K562 (cell line): ENCODE data around the gene HIVEP3. TPM values are rescaled to one million over a fixed set of nuclear protein-coding genes. Genes with fewer than 3 reads are reported as not detected.

Experiments used
- ATAC-seq: fragments of 200-7000 bp; cut with Tn5 transposase; 3 replicates; pipeline ENCODE4 v1.9.1; 2020; ENCODE audit warnings: moderate library complexity
- BruUV-seq: library from RNA; stranded (reverse); fragments of 400-500 nt; replicated peaks from 2 replicates; lab custom pipeline; 2021; lab: Mats Ljungman, UMichigan
- CTCF ChIA-PET: fragments of 300-600 bp; formaldehyde crosslinking; extraction: SDS; loops from one replicate; lab custom pipeline; 2021; ENCODE audit warnings: low intra/inter-chr PET ratio; lab: Yijun Ruan, JAX
- POLR2A ChIA-PET: fragments of 300-600, 350-650 bp; sonication (Branson Sonifier 250); formaldehyde crosslinking; extraction: SDS; loops from one replicate; lab custom pipeline; 2021; ENCODE audit warnings: antibody characterized with exemption, inconsistent platforms; lab: Yijun Ruan, JAX
- DNase-seq, 4 experiments: peaks; one replicate each; pipeline versions ENCODE4 v3.0.0 to v3.0.0-alpha.2; 2011 to 2018; ENCODE audit warnings: low spot score in 3 of 4, mixed read lengths in 3 of 4; ENCODE audit errors: extremely low read depth in 1 of 4
- FAIRE-seq: peaks from 2 replicates; lab custom pipeline; 2011; peaks lifted over from hg19 to GRCh38; lab: Jason Lieb, UNC
- H2AFZ ChIP-seq: 2 replicates; pipeline ENCODE4 v1.6.0; 2011; ENCODE audit warnings: low read depth, low read length, control low read depth, inconsistent platforms
- H3K27ac ChIP-seq: fragments of 200-600 bp; 3 replicates; pipeline ENCODE4 v1.8.0; 2011; ENCODE audit warnings: low read depth, mild to moderate bottlenecking, control low read depth, inconsistent platforms, low read length, moderate library complexity, mixed read lengths; ENCODE audit errors: extremely low read depth
- H3K27me3 ChIP-seq, 2 experiments: fragments of 300-600 bp in 1 of 2; 2 replicates in 1 of 2; 3 replicates in 1 of 2; pipeline versions ENCODE4 v1.6.0 to v1.8.0; 2011; ENCODE audit warnings: inconsistent platforms in 2 of 2, low read length in 2 of 2, mild to moderate bottlenecking in 1 of 2, mixed read lengths in 1 of 2, moderate library complexity in 1 of 2; ENCODE audit not compliant: control insufficient read depth in 2 of 2, insufficient read depth in 2 of 2
- H3K36me3 ChIP-seq: fragments of 300-600 bp; 3 replicates; pipeline ENCODE4 v1.8.0; 2011; ENCODE audit warnings: mild to moderate bottlenecking, low read length, inconsistent platforms; ENCODE audit not compliant: control insufficient read depth, insufficient read depth
- H3K4me1 ChIP-seq, 2 experiments: fragments of 200-600 bp in 1 of 2; replicated peaks in 1 of 2; 2 replicates in 1 of 2; 3 replicates in 1 of 2; pipeline versions ENCODE4 v1.5.1 to v1.8.0; 2011; ENCODE audit warnings: inconsistent platforms in 2 of 2, low read length in 2 of 2, mild to moderate bottlenecking in 1 of 2, mixed read lengths in 1 of 2, moderate library complexity in 1 of 2; ENCODE audit not compliant: control insufficient read depth in 2 of 2, insufficient read depth in 2 of 2
- H3K4me2 ChIP-seq: 2 replicates; pipeline ENCODE4 v1.6.1; 2011; ENCODE audit warnings: low read length, control low read depth, inconsistent platforms, mixed read lengths; ENCODE audit not compliant: insufficient read depth
- H3K4me3 ChIP-seq: fragments of 200-600 bp; sonication (generic), shearing (Covaris generic); 2 replicates; pipeline ENCODE4 v1.5.1; 2016; ENCODE audit warnings: control low read depth, inconsistent platforms
- H3K79me2 ChIP-seq: fragments of 200-600 bp; 3 replicates; pipeline ENCODE4 v1.8.0; 2011; ENCODE audit warnings: low read length, inconsistent platforms; ENCODE audit not compliant: control insufficient read depth, insufficient read depth
- H3K9ac ChIP-seq, 2 experiments: 2 replicates each; pipeline versions ENCODE4 v1.6.0 to v1.6.1; 2011; ENCODE audit warnings: low read depth in 2 of 2, low read length in 2 of 2, control low read depth in 1 of 2, inconsistent platforms in 1 of 2, mild to moderate bottlenecking in 1 of 2, mixed read lengths in 1 of 2; ENCODE audit not compliant: insufficient read depth in 1 of 2
- H3K9me1 ChIP-seq: one replicate; pipeline ENCODE4 v1.6.0; 2011; ENCODE audit warnings: inconsistent platforms, mild to moderate bottlenecking, low read length, moderate library complexity; ENCODE audit not compliant: control insufficient read depth, insufficient read depth
- H3K9me3 ChIP-seq: replicated peaks from 2 replicates; pipeline ENCODE4 v1.5.1; 2011; ENCODE audit warnings: low read depth, low read length, inconsistent platforms; ENCODE audit not compliant: control insufficient read depth, insufficient read depth
- H4K20me1 ChIP-seq: replicated peaks from 2 replicates; pipeline ENCODE4 v1.6.1; 2011; ENCODE audit warnings: low read length, inconsistent platforms, mixed read lengths; ENCODE audit not compliant: control insufficient read depth, insufficient read depth
- POLR3G ChIP-seq: IDR thresholded peaks from 2 replicates; pipeline ENCODE4 v1.6.1; 2011; ENCODE audit not compliant: insufficient read length, insufficient replicate concordance; ENCODE audit errors: extremely low read depth
- SRF ChIP-seq, 2 experiments: fragments of 250-450, 450-650 bp in 1 of 2; sonication (Bioruptor Pico) in 1 of 2; sonication (generic) in 1 of 2; formaldehyde crosslinking; IDR thresholded peaks; 2 replicates each; pipeline versions ENCODE4 v1.5.0 to v1.5.1; 2020 to 2022; ENCODE audit warnings: mild to moderate bottlenecking in 1 of 2, missing genetic modification reagents in 1 of 2
- WGBS: fragments of 100-300 bp; shearing (Covaris generic); methylation state at CpG from one replicate; pipeline ENCODE4 v1.1.6; 2016; ENCODE audit warnings: low coverage, mixed read lengths; ENCODE audit not compliant: insufficient coverage; ENCODE audit errors: missing lambda C conversion rate; 5-methylcytosine and 5-hydroxymethylcytosine counted together
- in situ Hi-C: fragments of 300-500 bp; cut with MboI; formaldehyde crosslinking; loops from 4 replicates; pipeline ENCODE4 v1.15.0; 2018; ENCODE audit warnings: inconsistent platforms, mixed read lengths
- intact Hi-C: fragments of 100-400 bp; cut with micrococcal nuclease; formaldehyde crosslinking; loops from 2 replicates; pipeline ENCODE4 v1.14.2; 2022
- polyA plus RNA-seq, 8 experiments: library from polyadenylated mRNA; depleted of rRNA in 4 of 8; stranded (reverse) in 5 of 8; unstranded in 3 of 8; fragments of >200 nt; fragmentation: Nextera tagmentation in 2 of 8; fragmentation: Illumina TruSeq in 1 of 8; extraction: Ambion mirVana in 2 of 8; extraction: Trizol in 1 of 8; gene quantifications; 2 replicates each; pipeline versions ENCODE4 v1.2.1 to v1.2.3, GENCODE V29; 2011 to 2014; ENCODE audit warnings: inconsistent platforms in 1 of 8, missing spikeins in 1 of 8
- total RNA-seq, 7 experiments: library from RNA; depleted of rRNA in 6 of 7; stranded (reverse); fragments of >200 nt in 6 of 7; fragmentation: Illumina TruSeq in 2 of 7; extraction: Trizol in 2 of 7; gene quantifications; 2 replicates each; pipeline versions ENCODE4 v1.2.1 to v1.2.3, GENCODE V29; 2011 to 2021; ENCODE audit warnings: low replicate concordance in 1 of 7
- TF ChIP-seq, protein P1 (sequence below): sonication (generic); formaldehyde crosslinking; IDR thresholded peaks from 2 replicates; pipeline ENCODE4 v1.8.0; 2022; ENCODE audit warnings: missing genetic modification reagents, mild to moderate bottlenecking, borderline replicate concordance
- TF ChIP-seq, protein P2 (sequence below): fragments of 250-450 bp; sonication (Bioruptor Pico); IDR thresholded peaks from 2 replicates; pipeline ENCODE4 v1.8.0; 2022; ENCODE audit warnings: moderate library complexity, mild to moderate bottlenecking, inconsistent platforms

HIVEP3 gene
- total and polyA plus RNA-seq, 9 of the 15 experiments (the other 6 are each of a cell fraction or from before 2014, with no cell fraction given): 0.09 to 0.58 (median 0.34) TPM; not detected in 1

DNA sequence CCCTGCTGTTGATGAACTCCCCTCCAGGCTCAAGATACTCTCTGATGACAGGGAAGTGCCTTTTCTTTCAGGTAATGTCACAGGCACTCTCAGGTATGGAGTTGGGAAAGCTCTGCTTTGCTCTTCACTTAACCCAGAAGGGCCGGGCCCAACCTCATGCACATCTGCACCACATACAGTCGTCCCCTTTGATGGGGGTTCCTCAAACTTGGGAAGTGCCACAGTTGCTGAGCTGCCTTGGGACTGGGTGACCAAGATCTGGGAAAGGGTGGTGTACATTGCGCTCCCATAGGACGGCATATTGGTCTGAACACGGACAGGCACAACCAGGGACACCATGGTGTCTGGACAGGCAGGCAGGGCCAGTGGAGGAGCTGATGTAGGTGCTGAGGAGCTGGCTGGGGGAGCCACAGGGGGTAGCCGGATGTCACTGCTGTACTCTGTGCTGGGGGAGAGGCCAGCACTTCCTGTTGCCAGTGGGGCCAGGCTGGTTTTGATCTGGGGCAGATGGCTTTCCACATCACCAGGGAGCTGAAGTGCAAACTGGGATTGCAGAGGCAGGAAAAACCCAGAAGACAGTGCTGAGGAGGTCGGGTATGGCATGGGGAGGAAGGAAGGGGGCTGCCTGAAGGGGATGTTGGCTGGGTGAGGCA, 338.1 kb downstream of the HIVEP3 start:
- no peak overlapping the region for H3K27ac ChIP-seq
- CTCF ChIA-PET: no interaction called here
- WGBS: 0% methylated on average over 7 of the region's 7 CpGs
- H3K9me1 ChIP-seq: no peaks in the 10 kb centered on the region
- H2AFZ ChIP-seq: no peak overlapping the region
- no peak overlapping the region for H3K4me2 ChIP-seq
- H3K4me1 ChIP-seq: peaks cover 0 to 4% of the 10 kb centered on the region in 2 experiments; a peak in 1 of 5 replicates
- FAIRE-seq (no peak), DNase-seq (no peak), ATAC-seq (no peak)
- H3K36me3 ChIP-seq: no peaks in the 10 kb centered on the region
- intact Hi-C loops: no loop called here
- no peak overlapping the region for H3K9ac ChIP-seq
- peaks cover 9% of the 10 kb centered on the region for H4K20me1 ChIP-seq
- H3K9me3 ChIP-seq: no peaks in the 10 kb centered on the region
- no peak for TF ChIP-seq SRF (CRISPR knock-in tag; IDR thresholded peaks at IDR 0.05)
- TF ChIP-seq, protein P1, sequence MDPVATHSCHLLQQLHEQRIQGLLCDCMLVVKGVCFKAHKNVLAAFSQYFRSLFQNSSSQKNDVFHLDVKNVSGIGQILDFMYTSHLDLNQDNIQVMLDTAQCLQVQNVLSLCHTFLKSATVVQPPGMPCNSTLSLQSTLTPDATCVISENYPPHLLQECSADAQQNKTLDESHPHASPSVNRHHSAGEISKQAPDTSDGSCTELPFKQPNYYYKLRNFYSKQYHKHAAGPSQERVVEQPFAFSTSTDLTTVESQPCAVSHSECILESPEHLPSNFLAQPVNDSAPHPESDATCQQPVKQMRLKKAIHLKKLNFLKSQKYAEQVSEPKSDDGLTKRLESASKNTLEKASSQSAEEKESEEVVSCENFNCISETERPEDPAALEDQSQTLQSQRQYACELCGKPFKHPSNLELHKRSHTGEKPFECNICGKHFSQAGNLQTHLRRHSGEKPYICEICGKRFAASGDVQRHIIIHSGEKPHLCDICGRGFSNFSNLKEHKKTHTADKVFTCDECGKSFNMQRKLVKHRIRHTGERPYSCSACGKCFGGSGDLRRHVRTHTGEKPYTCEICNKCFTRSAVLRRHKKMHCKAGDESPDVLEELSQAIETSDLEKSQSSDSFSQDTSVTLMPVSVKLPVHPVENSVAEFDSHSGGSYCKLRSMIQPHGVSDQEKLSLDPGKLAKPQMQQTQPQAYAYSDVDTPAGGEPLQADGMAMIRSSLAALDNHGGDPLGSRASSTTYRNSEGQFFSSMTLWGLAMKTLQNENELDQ (CRISPR knock-in tag): no peak
- TF ChIP-seq, protein P2, sequence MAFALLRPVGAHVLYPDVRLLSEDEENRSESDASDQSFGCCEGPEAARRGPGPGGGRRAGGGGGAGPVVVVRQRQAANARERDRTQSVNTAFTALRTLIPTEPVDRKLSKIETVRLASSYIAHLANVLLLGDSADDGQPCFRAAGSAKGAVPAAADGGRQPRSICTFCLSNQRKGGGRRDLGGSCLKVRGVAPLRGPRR (CRISPR knock-in tag): no peak
- no peak for TF ChIP-seq POLR3G
- TF ChIP-seq, all 486 proteins: peak for 0
- in situ Hi-C loops: no loop called here
- POLR2A ChIA-PET: interaction anchor here (0.6 to 2.3 kb wide), 4 partner anchors 8 to 144 kb away, joined by 3 to 7 read pairs (median 3); no protein-coding TSS in a partner anchor
- BruUV-seq: no TSS peak
- Histone ChIP-seq H3K27me3 (peaks cover 21 to 63% of the 10 kb centered on the region in 2 experiments), H3K79me2 (no peaks in the 10 kb centered on the region), H3K4me3 (no peak overlapping the region)
